ENCODE measurements around the gene PROSER2.

- TF ChIP-seq CTCF (IDR thresholded peaks at IDR 0.05; ENCODE audit: low read depth, low read length, poor library complexity, severe bottlenecking): no peak
- no peak for TF ChIP-seq EZH2phosphoT487 (IDR thresholded peaks at IDR 0.05; ENCODE audit: borderline replicate concordance, low read length)
These were observed 86.9 kb downstream of the PROSER2 start for GRCh38 chr10:11910102-11910501.
